A673 (cell line): Measurements from ENCODE around the gene CACNG5.

Source experiments
- EZH2 ChIP-seq: fragments of 200-600 bp; sonication (generic); IDR thresholded peaks from 2 replicates; pipeline ENCODE4 v1.6.1; 2017; ENCODE audit warnings: borderline replicate concordance, low read depth, mild to moderate bottlenecking, mixed read lengths, antibody characterized with exemption, low read length; ENCODE audit not compliant: poor library complexity, severe bottlenecking
- TF ChIP-seq, protein P1 (sequence below): fragments of 300-800, 200-600 bp; sonication (generic); conservative IDR thresholded peaks from 2 replicates; pipeline ENCODE4 v1.5.1; 2017; ENCODE audit warnings: low read depth, mild to moderate bottlenecking, antibody characterized with exemption, low read length, moderate library complexity, mixed read lengths

DNA sequence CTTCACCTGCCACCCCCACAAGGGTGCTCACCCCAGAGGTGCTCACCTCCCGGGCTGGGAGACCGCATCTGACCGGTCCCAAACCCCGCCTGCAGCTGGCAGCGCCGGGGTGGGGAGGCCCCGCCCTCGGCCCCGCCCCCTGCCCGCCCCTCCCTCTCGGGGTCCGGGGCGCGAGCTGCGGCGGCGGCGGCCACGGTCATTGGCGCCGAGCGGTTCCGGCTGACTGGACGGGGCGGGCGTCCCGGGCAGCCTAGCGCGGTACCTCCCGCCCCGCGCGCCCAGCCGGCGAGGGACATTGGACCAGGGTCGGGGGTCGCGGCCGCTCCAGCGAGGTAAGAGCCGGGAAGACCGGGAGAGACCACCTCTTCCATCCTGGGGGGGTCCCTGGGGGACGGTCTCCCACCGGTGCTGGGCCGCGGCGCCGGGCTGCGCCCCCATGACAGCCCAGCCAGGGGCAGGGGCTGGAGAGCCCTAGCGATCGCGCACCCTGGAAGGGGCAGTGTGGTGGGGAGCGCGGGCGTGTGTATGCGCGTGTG, at the start of gene CACNG5:
- TF ChIP-seq, protein P1, sequence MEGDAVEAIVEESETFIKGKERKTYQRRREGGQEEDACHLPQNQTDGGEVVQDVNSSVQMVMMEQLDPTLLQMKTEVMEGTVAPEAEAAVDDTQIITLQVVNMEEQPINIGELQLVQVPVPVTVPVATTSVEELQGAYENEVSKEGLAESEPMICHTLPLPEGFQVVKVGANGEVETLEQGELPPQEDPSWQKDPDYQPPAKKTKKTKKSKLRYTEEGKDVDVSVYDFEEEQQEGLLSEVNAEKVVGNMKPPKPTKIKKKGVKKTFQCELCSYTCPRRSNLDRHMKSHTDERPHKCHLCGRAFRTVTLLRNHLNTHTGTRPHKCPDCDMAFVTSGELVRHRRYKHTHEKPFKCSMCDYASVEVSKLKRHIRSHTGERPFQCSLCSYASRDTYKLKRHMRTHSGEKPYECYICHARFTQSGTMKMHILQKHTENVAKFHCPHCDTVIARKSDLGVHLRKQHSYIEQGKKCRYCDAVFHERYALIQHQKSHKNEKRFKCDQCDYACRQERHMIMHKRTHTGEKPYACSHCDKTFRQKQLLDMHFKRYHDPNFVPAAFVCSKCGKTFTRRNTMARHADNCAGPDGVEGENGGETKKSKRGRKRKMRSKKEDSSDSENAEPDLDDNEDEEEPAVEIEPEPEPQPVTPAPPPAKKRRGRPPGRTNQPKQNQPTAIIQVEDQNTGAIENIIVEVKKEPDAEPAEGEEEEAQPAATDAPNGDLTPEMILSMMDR: no peak
- TF ChIP-seq EZH2: no peak
